Upper lobe of left lung (tissue), 6 donors: ENCODE measurements around the gene AKNAD1. TPM values are rescaled to one million over a fixed set of nuclear protein-coding genes. Genes with fewer than 3 reads are reported as not detected.
"Not testable (repeated sequence)": the region's sequence is repeated elsewhere in the genome, so short reads cannot be mapped to it uniquely, and the experiment has no call there.

Experiments used
- ATAC-seq, 2 donors: fragments of 200-7000 bp; cut with Tn5 transposase; one replicate each; pipeline ENCODE4 v1.9.1; 2022; ENCODE audit warnings: mild to moderate bottlenecking in 2 of 2, moderate library complexity in 2 of 2; ENCODE audit not compliant: low FRiP score in 2 of 2
- DNase-seq, 2 donors: peaks; one replicate each; pipeline ENCODE4 v3.0.0-alpha.2; 2019 to 2020
- H3K27ac ChIP-seq, 4 donors: fragments of 200-600 bp; sonication (generic); one replicate each; pipeline ENCODE4 v1.5.1; 2016 to 2019
- H3K27me3 ChIP-seq, 4 donors: fragments of 200-600 bp; sonication (generic); one replicate each; pipeline ENCODE4 v1.5.1; 2017 to 2019
- H3K36me3 ChIP-seq, 4 donors: fragments of 200-600 bp; sonication (generic); one replicate each; pipeline ENCODE4 v1.5.1; 2016 to 2019
- H3K4me1 ChIP-seq, 4 donors: fragments of 200-600 bp; sonication (generic); one replicate each; pipeline ENCODE4 v1.5.1; 2018 to 2019
- H3K4me3 ChIP-seq, 4 donors: fragments of 200-600 bp; sonication (generic); one replicate each; pipeline ENCODE4 v1.5.1; 2017 to 2019; ENCODE audit warnings: mild to moderate bottlenecking in 2 of 4, moderate library complexity in 1 of 4
- H3K9me3 ChIP-seq, 4 donors: fragments of 200-600 bp; sonication (generic); one replicate each; pipeline ENCODE4 v1.5.1; 2018 to 2019
- EP300 ChIP-seq, 4 donors: sonication (generic); formaldehyde crosslinking; IDR thresholded peaks; one replicate each; pipeline ENCODE4 v1.5.1; 2017; ENCODE audit warnings: antibody characterized with exemption in 4 of 4, control low read depth in 2 of 4
- POLR2A ChIP-seq, 4 donors: fragments of 450-650 bp; IDR thresholded peaks; one replicate each; pipeline ENCODE4 v1.5.1; 2016 to 2017; ENCODE audit warnings: antibody characterized with exemption in 4 of 4, mild to moderate bottlenecking in 2 of 4
- POLR2AphosphoS5 ChIP-seq, 2 donors: sonication (generic); formaldehyde crosslinking; IDR thresholded peaks; one replicate each; pipeline ENCODE4 v1.5.1; 2017; ENCODE audit warnings: antibody characterized with exemption in 2 of 2
- WGBS, 2 donors: methylation state at CpG; one replicate each; pipeline ENCODE4 v1.1.5; 2017 to 2018; 5-methylcytosine and 5-hydroxymethylcytosine counted together
- total RNA-seq, 6 donors: library from RNA; depleted of rRNA in 4 of 6; stranded (reverse); fragments of >200 nt in 4 of 6; gene quantifications; one replicate each; pipeline versions ENCODE4 v1.1.0 to v1.2.1, GENCODE V29; 2016 to 2021
- TF ChIP-seq, protein P1 (sequence below), 6 experiments: fragments of 450-650 bp in 4 of 6; fragments of 200-600 bp in 2 of 6; sonication (generic) in 2 of 6; IDR thresholded peaks; one replicate each; pipeline ENCODE4 v1.5.1; 2016 to 2019; ENCODE audit warnings: antibody characterized with exemption in 6 of 6
- donor health status: DM: no; HTN: no; CAD: no; lungs with moderate emphysema.
- donor health status: DM: no; HTN: yes; CAD: no; lungs with severe emphysema.

The AKNAD1 gene
- total RNA-seq, 6 donors from 2014 or later, result 0.46 to 0.84 TPM; not detected in 4

GRCh38 chr1:108896146-108897145 is 39.6 kb upstream of the AKNAD1 start:
- Histone ChIP-seq H3K4me1 (no peaks in the 10 kb centered on the region), H3K27me3 (no peaks in the 10 kb centered on the region), H3K27ac (peak overlapping the region in 2 of 4 donors; percentile 12 to 34), H3K9me3 (no peaks in the 10 kb centered on the region), H3K4me3 (no peak overlapping the region), H3K36me3 (peaks cover 0 to 3% (median 0%) of the 10 kb centered on the region in 4 donors)
- WGBS, 2 donors, result 69 to 79% methylated on average over 10 of the region's 10 CpGs
- ATAC-seq (peak in 1 of 2 donors; percentile 52), DNase-seq (no peak)
- no peak for TF ChIP-seq POLR2AphosphoS5 (IDR thresholded peaks at IDR 0.05)
- no peak for TF ChIP-seq EP300 (IDR thresholded peaks at IDR 0.05)
- TF ChIP-seq, protein P1, sequence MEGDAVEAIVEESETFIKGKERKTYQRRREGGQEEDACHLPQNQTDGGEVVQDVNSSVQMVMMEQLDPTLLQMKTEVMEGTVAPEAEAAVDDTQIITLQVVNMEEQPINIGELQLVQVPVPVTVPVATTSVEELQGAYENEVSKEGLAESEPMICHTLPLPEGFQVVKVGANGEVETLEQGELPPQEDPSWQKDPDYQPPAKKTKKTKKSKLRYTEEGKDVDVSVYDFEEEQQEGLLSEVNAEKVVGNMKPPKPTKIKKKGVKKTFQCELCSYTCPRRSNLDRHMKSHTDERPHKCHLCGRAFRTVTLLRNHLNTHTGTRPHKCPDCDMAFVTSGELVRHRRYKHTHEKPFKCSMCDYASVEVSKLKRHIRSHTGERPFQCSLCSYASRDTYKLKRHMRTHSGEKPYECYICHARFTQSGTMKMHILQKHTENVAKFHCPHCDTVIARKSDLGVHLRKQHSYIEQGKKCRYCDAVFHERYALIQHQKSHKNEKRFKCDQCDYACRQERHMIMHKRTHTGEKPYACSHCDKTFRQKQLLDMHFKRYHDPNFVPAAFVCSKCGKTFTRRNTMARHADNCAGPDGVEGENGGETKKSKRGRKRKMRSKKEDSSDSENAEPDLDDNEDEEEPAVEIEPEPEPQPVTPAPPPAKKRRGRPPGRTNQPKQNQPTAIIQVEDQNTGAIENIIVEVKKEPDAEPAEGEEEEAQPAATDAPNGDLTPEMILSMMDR (IDR thresholded peaks at IDR 0.05), result no peak
- TF ChIP-seq POLR2A (IDR thresholded peaks at IDR 0.05), result no peak

DNA sequence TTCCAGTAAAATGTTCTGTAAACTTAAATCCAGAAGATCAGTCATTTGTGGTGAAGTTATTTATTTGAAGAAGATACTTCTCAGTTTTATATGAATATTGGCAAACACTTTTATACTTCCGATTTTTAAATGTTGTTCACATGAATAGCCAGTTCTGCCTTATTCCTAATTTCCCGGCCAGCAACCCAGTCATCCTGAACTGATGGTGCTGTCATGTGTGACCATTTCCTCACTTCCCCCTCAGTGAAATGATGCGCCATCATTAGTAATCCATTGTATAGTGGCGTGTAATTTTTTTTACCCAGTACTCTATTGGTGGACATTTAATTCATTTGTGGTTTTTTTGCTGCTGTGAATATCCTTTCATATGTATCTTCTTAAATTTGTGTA is 36.2 kb upstream of the AKNAD1 start:
- Histone ChIP-seq H3K9me3 (no peaks in the 10 kb centered on the region), H3K4me1 (peaks cover 7 to 12% (median 9%) of the 10 kb centered on the region in 4 donors), H3K36me3 (no peaks in the 10 kb centered on the region), H3K27me3 (no peaks in the 10 kb centered on the region), H3K4me3 (no peak overlapping the region), H3K27ac (no peak overlapping the region)
- ATAC-seq, result no peak
- DNase-seq, result no peak
- WGBS, 2 donors, result 94% methylated on average over 4 of the region's 4 CpGs
- TF ChIP-seq EP300 (IDR thresholded peaks at IDR 0.05) (no peak), POLR2AphosphoS5 (IDR thresholded peaks at IDR 0.05) (no peak), POLR2A (IDR thresholded peaks at IDR 0.05) (no peak)
- TF ChIP-seq, protein P1 (IDR thresholded peaks at IDR 0.05), result no peak

DNA sequence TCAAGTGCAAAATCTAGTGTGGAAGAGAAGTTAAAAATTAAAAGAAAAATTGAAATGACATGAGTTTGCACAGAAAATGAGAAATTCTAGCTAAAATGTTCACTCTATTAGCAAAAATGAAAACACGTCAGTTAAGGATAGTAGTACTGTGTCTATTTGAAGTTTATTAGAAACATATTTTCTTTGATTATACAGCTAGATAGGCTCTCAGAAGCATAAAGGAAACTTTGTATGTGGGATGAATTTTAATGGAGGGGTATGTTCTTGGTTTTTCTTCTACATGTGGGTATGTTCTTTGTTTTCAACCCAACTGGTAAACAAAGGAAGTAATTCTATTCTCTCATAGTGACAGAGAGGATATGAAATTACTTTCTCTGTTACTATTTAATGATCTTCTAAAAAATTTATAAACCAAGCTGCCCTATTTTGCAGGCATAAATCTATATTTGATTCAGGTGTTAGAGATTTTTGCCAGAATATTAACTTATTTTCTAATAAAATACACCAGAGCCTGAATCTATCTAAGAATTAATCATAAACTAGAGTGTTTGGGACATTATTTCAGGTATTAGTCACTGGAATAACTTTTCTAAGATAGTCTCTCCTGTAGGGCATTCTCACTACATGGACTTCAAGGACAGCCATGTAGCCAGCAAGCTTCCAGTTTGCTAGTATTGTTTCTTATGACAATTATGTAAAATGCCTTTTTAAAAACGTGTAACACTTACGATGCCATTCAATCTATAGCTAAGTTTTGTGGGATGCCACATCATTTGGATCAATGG is 35.7 kb upstream of the AKNAD1 start:
- Histone ChIP-seq H3K4me1 (peaks cover 7 to 12% (median 9%) of the 10 kb centered on the region in 4 donors), H3K27ac (no peak overlapping the region), H3K27me3 (no peaks in the 10 kb centered on the region), H3K36me3 (no peaks in the 10 kb centered on the region), H3K9me3 (no peaks in the 10 kb centered on the region), H3K4me3 (no peak overlapping the region)
- TF ChIP-seq POLR2AphosphoS5 (IDR thresholded peaks at IDR 0.05) (no peak), POLR2A (IDR thresholded peaks at IDR 0.05) (no peak), EP300 (IDR thresholded peaks at IDR 0.05) (no peak)
- TF ChIP-seq, protein P1 (IDR thresholded peaks at IDR 0.05), result no peak
- DNase-seq (no peak), ATAC-seq (no peak)
- WGBS, 2 donors, result 88 to 91% methylated on average over 3 of the region's 3 CpGs

GRCh38 chr1:108889706-108890384 is 33.0 kb upstream of the AKNAD1 start:
- H3K36me3 ChIP-seq, result no peaks in the 10 kb centered on the region
- H3K4me3 ChIP-seq, result no peak overlapping the region
- H3K4me1 ChIP-seq, result peaks cover 7 to 12% (median 9%) of the 10 kb centered on the region in 4 donors
- 75 to 79% methylated on average over 7 of the region's 7 CpGs for WGBS, 2 donors
- H3K27ac ChIP-seq, result no peak overlapping the region
- ATAC-seq (no peak), DNase-seq (no peak)
- TF ChIP-seq POLR2AphosphoS5 (IDR thresholded peaks at IDR 0.05), result no peak
- TF ChIP-seq EP300 (IDR thresholded peaks at IDR 0.05), result no peak
- TF ChIP-seq, protein P1 (IDR thresholded peaks at IDR 0.05), result no peak
- TF ChIP-seq POLR2A (IDR thresholded peaks at IDR 0.05), result no peak
- H3K9me3 ChIP-seq, result no peaks in the 10 kb centered on the region
- no peaks in the 10 kb centered on the region for H3K27me3 ChIP-seq

- ATAC-seq, DNase-seq, H3K4me3 ChIP-seq, H3K9me3 ChIP-seq, H3K27me3 ChIP-seq, H3K36me3 ChIP-seq, H3K27ac ChIP-seq: not testable (repeated sequence)
- 35 to 50% methylated on average over 6 of the region's 6 CpGs for WGBS, 2 donors
- H3K4me1 ChIP-seq, result peaks cover 7 to 12% (median 9%) of the 10 kb centered on the region in 4 donors
These were observed 32.2 kb upstream of the AKNAD1 start for GRCh38 chr1:108889006-108889645.
